ENCODE results near the gene EPOP.

Gene EPOP

DNA sequence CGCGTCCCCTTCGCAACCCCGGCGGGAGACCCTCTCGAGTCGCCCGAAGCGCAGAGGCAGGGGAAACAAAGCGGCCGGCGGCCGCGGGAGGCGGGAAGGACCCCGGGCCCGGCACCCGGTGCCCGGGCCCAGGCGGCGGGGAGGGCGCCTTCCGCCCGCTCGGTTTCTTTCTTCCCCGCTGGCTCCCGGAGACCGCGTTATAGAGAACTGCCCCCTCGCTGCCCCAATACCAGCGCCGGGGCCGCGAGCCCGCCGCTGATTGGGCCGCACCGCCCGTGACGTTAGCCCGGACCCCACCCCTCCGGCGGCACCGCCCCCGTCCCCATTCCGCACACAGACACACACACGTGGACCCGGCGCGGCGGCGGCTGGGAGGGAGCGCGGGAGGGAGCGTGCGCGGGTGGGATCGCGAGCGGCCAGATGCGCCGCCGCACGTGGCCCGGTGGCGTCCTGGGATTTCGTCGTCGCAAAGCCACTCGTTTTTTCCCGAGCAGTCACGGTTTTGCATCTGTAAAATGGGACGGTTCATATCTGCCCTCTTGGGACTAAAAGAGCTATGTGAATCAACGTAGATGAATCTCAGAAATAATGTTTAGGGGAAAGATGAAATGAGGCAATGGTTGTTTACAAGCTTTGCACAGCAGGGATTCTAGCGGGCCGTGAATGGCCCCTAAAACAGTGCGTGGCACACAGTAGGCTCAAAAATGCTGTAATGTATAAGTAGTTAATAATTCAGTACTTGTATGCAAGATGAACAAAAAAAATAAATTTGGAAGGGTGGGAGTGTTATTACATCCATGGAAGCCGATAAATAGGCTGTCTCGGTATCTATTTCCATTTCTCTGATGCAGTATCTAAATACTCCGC is at the start of gene EPOP:
TSS of gene EPOP (minus strand) at position 209 of the 867 bp plus-strand sequence. CDS start 462 bp downstream, outside the sequence.
- H3K9me3 Mint-ChIP-seq: no peaks in the 10 kb centered on the region
- peak within 1 kb of the TSS; percentile 65 to 84 for H3K4me3 Mint-ChIP-seq
- ATAC-seq: peak; percentile 84
- peaks cover 66% of the 10 kb centered on the region for H3K4me1 Mint-ChIP-seq
- peak within 1 kb of the TSS in 1 of 2 donors; percentile 5 for H3K27ac Mint-ChIP-seq
- peak; percentile 86 to 87 for DNase-seq
- peaks cover 22% of the 10 kb centered on the region for H3K27me3 Mint-ChIP-seq

DNA sequence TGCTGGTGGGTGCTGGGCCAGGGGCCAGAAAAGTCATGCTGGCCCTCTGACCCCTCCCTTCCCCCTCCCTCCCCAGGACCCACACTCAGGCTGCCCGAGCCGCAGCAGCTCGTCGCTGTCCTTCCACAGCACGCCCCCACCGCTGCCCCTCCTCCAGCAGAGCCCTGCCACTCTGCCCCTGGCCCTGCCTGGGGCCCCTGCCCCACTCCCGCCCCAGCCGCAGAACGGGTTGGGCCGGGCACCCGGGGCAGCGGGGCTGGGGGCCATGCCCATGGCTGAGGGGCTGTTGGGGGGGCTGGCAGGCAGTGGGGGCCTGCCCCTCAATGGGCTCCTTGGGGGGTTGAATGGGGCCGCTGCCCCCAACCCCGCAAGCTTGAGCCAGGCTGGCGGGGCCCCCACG is 47.0 kb upstream of the EPOP start:
- no peak overlapping the region for H3K4me3 Mint-ChIP-seq
- H3K9me3 Mint-ChIP-seq: no peaks in the 10 kb centered on the region
- DNase-seq (no peak), ATAC-seq (peak; percentile 36)
- no peaks in the 10 kb centered on the region for H3K27me3 Mint-ChIP-seq
- peaks cover 78% of the 10 kb centered on the region for H3K4me1 Mint-ChIP-seq
- H3K27ac Mint-ChIP-seq: no peak overlapping the region

DNA sequence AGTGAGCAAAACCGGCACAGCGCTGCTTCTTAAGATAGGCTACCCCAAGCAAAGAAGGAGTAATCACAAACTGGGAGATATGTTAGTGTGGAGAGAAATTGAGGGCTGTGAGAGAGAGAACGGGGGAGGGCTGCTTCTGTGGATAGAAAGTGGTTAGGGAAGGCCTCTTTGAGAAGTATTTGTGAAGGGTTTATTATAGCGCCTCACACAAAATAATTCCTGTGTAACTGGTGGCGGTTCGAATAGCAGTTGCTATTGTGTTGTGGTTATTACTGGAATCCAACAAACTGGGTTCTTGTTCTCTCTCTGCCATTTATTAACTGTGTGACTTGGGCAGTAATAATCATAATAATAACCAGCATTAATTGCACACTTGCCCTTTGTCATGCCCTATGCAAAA is 46.2 kb upstream of the EPOP start:
- Mint-ChIP-seq H3K27ac (no peak overlapping the region), H3K4me3 (no peak overlapping the region), H3K4me1 (peaks cover 72% of the 10 kb centered on the region), H3K27me3 (no peaks in the 10 kb centered on the region), H3K9me3 (no peaks in the 10 kb centered on the region)
- no peak for DNase-seq
- no peak for ATAC-seq

DNA sequence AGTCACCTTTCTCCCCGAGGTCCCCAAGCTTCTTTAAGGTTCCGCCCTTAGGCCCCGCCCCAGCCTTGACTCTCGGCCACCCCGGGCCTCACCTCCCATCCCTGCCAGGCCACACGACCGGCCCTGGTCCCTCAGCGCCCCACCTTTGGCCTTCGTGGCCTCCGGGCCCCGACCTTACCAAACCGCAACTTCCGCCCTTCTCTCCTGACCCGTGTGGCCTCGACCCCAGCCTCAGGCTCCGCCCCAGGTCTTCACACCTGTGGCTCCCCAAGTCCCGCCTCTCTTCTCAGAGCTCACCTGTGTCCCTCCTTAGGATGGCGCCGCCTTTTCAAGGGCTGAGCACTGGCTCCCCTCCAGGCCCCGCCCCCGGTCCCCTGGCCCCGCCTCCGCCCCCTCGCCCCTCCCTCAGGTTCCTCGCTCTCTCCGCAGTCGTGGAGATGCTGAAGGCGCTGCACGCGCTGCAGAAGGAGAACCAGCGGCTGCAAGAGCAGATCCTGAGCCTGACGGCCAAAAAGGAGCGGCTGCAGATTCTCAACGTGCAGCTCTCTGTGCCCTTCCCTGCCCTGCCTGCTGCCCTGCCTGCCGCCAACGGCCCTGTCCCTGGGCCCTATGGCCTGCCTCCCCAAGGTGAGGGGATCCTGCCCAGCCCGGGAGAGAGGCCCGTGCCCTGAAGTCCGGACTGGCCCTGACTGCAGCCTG is 45.3 kb upstream of the EPOP start:
- ATAC-seq (peak; percentile 3), DNase-seq (no peak)
- H3K9me3 Mint-ChIP-seq: no peaks in the 10 kb centered on the region
- H3K27me3 Mint-ChIP-seq: no peaks in the 10 kb centered on the region
- peaks cover 72% of the 10 kb centered on the region for H3K4me1 Mint-ChIP-seq
- no peak overlapping the region for H3K4me3 Mint-ChIP-seq
- no peak overlapping the region for H3K27ac Mint-ChIP-seq

DNA sequence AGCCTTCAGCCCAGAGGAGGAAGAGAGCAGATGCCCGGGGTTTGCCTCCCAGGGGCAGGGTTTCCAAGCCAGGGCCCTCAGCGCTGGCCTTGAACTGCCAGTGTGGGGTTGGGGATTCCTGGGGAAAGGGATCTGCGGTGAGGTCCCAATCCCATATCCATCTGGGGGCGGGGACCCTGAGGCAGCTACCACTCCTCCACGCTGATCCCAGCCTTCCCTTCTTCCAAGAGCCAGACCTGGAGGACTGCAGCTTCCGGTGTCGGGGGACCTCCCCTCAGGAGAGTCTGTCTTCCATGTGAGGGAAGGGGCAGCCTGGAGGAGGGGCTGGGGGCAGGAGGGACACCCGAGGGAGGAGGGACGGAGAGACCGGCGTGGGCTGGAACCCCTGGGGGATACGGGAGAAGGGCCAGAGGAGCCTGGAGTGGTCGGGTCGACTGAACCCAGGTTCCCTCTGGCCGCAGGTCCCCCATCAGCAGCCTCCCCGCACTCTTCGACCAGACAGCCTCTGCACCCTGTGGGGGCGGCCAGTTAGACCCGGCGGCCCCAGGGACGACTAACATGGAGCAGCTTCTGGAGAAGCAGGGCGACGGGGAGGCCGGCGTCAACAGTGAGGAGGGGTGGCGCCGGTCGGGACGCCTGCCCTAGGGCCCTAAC is 44.7 kb upstream of the EPOP start:
- no peaks in the 10 kb centered on the region for H3K27me3 Mint-ChIP-seq
- no peak overlapping the region for H3K27ac Mint-ChIP-seq
- no peak overlapping the region for H3K4me3 Mint-ChIP-seq
- no peaks in the 10 kb centered on the region for H3K9me3 Mint-ChIP-seq
- no peak for DNase-seq
- H3K4me1 Mint-ChIP-seq: peaks cover 72% of the 10 kb centered on the region
- no peak for ATAC-seq

DNA sequence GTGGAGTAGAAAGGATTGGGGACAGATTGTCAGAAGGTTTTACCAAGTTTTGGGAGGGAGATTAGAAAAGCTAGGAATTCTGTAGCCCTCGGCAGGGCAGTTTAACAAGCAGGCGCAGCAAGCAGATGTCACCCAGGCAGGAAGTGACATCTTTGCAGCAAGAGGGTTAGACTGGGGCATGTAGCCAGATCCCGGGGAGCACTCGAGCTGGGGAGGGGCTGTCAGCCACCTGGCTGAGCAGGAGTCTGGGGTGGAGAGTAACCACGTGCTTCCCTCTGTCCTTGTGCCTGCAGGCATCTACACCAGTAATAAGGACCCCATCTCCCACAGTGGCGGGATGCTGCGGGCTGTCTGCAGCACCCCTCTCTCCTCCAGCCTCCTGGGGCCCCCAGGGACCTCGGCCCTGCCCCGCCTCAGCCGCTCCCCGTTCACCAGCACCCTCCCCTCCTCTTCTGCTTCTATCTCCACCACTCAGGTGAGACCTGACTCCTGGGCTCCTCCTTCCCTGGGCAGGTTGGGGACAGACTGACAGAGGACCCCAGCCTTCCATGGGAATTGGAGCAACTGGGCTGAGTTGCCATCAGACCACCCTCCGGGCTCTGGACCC is 42.5 kb upstream of the EPOP start:
- Mint-ChIP-seq H3K4me1 (peaks cover 72% of the 10 kb centered on the region), H3K4me3 (no peak overlapping the region), H3K27me3 (no peaks in the 10 kb centered on the region), H3K9me3 (no peaks in the 10 kb centered on the region), H3K27ac (peak overlapping the region in 1 of 2 donors; percentile 44)
- no peak for DNase-seq
- no peak for ATAC-seq

DNA sequence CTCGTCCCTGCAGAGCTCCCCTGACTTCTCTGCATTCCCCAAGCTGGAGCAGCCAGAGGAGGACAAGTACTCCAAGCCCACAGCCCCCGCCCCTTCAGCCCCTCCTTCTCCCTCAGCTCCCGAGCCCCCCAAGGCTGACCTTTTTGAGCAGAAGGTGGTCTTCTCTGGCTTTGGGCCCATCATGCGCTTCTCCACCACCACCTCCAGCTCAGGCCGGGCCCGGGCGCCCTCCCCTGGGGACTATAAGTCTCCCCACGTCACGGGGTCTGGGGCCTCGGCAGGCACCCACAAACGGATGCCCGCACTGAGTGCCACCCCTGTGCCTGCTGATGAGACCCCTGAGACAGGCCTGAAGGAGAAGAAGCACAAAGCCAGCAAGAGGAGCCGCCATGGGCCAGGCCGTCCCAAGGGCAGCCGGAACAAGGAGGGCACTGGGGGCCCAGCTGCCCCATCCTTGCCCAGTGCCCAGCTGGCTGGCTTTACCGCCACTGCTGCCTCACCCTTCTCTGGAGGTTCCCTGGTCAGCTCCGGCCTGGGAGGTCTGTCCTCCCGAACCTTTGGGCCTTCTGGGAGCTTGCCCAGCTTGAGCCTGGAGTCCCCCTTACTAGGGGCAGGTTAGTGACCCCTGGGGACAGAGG is 41.7 kb upstream of the EPOP start:
- peaks cover 78% of the 10 kb centered on the region for H3K4me1 Mint-ChIP-seq
- DNase-seq: no peak
- no peaks in the 10 kb centered on the region for H3K27me3 Mint-ChIP-seq
- H3K4me3 Mint-ChIP-seq: no peak overlapping the region
- ATAC-seq: no peak
- no peaks in the 10 kb centered on the region for H3K9me3 Mint-ChIP-seq
- H3K27ac Mint-ChIP-seq: no peak overlapping the region

DNA sequence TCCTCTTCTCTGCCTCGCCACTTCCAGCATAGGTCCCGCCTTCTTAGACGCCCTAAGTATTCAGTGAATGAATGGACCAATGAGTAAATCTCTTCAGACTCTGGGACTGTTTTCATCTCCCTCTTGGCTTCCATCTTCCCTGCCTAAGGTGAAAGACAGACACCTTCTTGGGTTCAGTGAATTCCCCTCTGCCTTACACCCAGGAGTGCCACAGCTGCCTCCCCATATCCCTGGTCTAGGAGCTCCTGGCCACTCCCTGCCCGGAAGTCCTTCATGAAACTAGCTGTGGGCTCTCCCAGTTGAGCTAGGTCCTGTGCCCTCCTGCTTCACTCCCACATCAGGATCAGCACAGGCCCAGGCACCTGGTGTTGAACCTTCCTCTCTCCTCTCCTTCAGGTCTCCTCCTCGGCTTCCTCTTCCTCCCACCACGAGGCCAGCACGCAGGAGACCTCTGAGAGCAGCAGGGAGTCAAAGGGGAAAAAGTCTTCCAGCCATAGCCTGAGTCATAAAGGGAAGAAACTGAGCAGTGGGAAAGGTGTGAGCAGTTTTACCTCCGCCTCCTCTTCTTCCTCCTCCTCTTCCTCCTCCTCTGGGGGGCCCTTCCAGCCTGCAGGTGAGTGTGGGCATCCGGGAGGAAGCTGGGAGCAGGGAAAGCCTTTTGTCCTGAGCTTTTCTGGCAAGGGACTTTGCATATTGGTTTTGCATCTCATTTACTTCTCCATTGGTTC is 40.6 kb upstream of the EPOP start:
- Mint-ChIP-seq H3K4me1 (peaks cover 78% of the 10 kb centered on the region), H3K27me3 (no peaks in the 10 kb centered on the region), H3K4me3 (peak overlapping the region; percentile 30 to 53), H3K27ac (peak overlapping the region; percentile 21 to 93), H3K9me3 (no peaks in the 10 kb centered on the region)
- ATAC-seq: no peak
- DNase-seq: no peak

DNA sequence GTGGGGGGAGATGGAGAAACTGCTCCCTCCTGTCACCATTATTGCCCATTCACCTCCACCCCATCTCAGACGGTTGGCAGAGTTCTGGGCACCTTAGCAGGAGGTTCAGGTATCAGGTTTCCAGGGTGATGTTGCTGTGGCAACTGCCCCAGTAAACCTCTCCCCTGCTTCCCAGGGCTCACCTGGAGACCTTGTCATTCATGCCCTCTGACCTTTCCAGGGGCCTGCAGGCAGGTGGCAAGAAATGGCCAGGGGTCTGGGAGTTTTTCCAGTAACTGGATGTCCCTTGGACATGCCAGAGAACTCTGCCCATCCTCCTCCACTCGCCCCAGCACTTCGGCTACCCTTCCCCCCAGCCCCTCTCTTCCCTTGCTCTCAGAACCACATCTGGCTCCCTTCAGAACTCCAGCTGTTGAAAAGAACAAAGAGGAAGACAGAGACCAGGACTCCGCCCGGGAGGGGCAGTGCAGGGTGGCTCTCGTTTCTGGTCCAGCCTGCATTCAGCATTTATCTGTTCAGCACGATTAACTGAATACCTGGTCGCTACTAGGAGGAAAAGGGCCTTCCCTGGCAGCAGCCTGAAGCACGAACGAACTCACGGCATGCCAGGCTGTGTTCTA is 38.8 kb upstream of the EPOP start:
- DNase-seq (no peak), ATAC-seq (no peak)
- no peaks in the 10 kb centered on the region for H3K27me3 Mint-ChIP-seq
- H3K9me3 Mint-ChIP-seq: no peaks in the 10 kb centered on the region
- peaks cover 82% of the 10 kb centered on the region for H3K4me1 Mint-ChIP-seq
- no peak overlapping the region for H3K4me3 Mint-ChIP-seq
- H3K27ac Mint-ChIP-seq: peak overlapping the region in 1 of 2 donors; percentile 79

DNA sequence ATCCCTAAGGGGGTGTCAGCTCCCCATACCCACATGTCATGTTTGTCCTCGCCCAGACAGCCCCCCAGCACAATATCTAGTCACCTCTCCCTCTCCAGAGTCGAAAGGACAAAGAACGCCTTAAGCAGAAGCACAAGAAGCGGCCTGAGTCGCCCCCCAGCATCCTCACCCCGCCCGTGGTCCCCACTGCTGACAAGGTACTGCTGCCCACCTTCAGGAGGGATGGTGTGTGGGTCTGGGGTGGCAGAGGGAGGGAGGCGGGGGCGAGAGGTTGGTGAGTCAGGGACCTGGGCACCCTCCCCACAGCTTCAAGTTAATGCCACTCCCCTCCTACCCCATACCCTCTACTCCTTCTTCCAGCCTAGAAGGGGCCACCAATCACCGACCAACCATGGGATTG is 37.8 kb upstream of the EPOP start:
- Mint-ChIP-seq H3K4me1 (peaks cover 81% of the 10 kb centered on the region), H3K4me3 (no peak overlapping the region), H3K9me3 (no peaks in the 10 kb centered on the region), H3K27ac (no peak overlapping the region), H3K27me3 (no peaks in the 10 kb centered on the region)
- DNase-seq (no peak), ATAC-seq (no peak)

DNA sequence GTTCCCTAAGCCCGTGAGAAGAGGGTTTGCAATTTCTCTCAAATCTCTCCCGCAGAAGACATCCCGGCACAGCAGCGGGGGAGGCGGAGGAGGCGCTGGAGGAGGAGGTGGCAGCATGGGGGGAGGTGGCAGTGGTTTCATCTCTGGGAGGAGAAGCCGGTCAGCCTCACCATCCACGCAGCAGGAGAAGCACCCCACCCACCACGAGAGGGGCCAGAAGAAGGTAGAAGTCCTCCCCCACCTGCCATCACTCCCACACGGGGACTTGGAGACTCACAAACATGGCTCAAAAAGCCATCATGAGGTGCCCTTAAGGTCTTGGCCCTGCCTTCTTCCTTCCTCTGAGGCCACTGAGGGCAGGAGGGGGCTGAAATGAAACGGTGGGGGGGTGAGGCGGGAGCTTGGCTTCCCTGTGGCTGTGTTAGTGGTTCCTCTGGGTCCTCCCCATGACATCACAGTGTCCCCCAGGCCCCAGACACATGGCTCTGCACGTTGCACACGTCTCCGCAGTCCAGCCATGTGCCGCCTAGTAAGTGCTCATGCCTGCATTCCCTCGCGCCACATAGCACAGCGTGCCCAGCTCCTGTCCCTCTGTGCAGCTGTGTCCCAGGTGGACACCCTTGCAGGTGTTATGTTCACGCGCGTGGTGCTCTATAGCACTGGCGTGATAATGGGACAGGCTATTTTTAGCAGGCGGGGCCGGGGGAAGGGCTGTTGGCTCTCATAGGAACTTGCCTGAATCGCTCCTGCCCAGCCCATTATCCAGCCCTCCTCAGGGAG is 37.2 kb upstream of the EPOP start:
- DNase-seq (no peak), ATAC-seq (no peak)
- Mint-ChIP-seq H3K9me3 (no peaks in the 10 kb centered on the region), H3K4me1 (peaks cover 85% of the 10 kb centered on the region), H3K4me3 (no peak overlapping the region), H3K27ac (peak overlapping the region in 1 of 2 donors; percentile 60), H3K27me3 (no peaks in the 10 kb centered on the region)

DNA sequence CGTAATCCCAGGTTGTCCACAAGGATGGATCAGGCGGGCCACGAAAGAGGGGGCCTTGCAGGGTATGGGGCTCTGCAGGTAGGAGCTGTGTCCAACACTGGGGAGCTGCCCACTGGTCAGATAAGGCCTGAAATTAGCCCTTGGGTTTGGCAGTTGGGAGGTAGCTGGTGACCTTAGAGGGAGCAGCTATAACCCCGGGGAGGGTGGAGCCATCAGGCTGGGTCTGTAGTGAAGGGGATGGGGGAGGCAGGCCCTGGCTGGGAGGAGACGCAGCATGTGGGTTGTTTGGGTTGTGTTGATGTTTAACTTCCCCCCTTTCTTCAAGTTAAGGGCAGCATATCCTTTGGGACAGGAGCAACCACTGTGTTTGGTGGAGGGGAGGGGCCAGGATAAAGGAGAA is 36.2 kb upstream of the EPOP start:
- Mint-ChIP-seq H3K27ac (peak overlapping the region; percentile 27 to 68), H3K9me3 (no peaks in the 10 kb centered on the region), H3K4me3 (peak overlapping the region in 1 of 2 donors; percentile 3), H3K27me3 (no peaks in the 10 kb centered on the region), H3K4me1 (peaks cover 91% of the 10 kb centered on the region)
- ATAC-seq (no peak), DNase-seq (no peak)

DNA sequence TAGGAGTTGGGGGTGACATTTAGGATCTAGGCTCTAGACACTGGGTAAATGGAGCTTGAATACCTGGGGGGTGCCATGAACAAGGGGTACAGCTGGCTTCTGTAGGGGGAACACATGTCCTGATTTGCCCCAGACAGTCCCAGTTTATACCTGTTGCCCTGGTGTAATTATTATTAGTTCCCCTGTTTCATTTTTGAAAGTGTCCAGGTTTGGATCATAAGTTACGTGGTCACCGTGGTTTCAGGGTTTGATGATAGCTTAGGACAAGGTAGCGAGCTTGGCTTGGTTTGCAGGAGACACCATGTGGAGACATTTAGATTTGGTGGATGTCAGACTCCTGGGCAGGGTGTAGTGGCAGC is 35.8 kb upstream of the EPOP start:
- no peaks in the 10 kb centered on the region for H3K9me3 Mint-ChIP-seq
- no peaks in the 10 kb centered on the region for H3K27me3 Mint-ChIP-seq
- no peak for DNase-seq
- peak overlapping the region in 1 of 2 donors; percentile 68 for H3K27ac Mint-ChIP-seq
- peak overlapping the region in 1 of 2 donors; percentile 3 for H3K4me3 Mint-ChIP-seq
- H3K4me1 Mint-ChIP-seq: peaks cover 87% of the 10 kb centered on the region
- ATAC-seq: no peak
